Stimulated activated CD8-positive, alpha-beta memory T cell treated with anti-CD3 and anti-CD28 coated beads, Interleukin-4, amount 100 ng/mL, for 1 hour (primary cell): ENCODE data around the gene DROSHA.

Source experiments
- DNase-seq, 2 donors: peaks; one replicate each; pipeline ENCODE4 v3.0.0-alpha.2; 2020; ENCODE audit warnings: low read depth in 2 of 2, low spot score in 1 of 2

DROSHA gene

DNA sequence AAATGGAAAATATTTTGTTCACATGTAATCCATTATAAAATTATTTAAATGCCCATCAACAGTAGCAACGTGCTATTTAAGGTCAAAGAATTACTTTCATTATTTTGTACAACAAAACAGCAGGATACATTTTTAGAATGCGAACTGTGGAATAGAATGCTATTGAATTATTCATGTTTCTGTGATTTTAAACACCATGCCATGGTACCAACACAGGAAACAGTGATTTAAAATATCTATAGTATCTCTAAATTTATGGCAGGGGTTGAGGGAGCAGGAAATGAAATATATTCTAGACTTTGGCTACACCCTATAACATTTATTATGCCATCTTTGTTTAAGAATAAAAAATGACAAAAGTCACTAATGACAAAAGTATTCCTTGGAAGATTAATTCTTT, 62.4 kb downstream of the DROSHA start:
- DNase-seq: no peak

DNA sequence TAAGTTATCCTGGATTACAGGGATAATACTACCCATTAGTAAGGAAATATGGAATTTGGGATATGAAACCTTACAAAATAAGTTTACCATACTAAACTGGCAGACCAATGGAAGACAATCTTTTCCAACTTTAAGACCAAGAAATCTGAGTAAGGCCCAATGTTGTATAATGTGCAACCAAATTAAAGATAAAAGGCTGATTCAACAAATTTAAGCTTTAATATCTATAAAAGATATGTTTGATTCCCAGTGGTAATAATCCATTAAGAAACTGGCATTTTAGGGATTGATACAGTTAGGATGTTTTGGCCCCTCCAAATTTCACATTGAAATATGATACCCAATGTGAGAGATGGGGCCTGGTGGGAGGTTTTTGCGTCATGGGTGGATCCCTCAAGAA, 66.6 kb downstream of the DROSHA start:
- DNase-seq: no peak

DNA sequence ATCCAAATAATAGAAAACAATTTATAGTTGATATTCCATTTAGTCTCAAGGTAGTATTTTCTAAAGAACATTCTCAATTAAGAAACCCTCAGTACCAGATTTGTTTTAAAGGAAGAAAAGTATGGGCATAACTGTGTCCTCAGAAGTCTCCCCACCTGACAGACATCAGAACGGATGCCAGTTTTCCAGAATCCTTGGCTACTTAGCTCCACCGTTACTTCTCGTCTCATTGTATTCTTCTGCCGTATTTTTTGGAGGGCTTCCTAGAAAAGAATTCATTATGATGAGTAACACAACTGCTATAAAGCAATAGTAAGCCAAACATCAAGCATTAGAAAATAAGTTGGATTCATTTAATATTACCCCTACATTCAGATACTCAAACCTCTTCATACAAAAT, 67.8 kb downstream of the DROSHA start:
- no peak for DNase-seq

DNA sequence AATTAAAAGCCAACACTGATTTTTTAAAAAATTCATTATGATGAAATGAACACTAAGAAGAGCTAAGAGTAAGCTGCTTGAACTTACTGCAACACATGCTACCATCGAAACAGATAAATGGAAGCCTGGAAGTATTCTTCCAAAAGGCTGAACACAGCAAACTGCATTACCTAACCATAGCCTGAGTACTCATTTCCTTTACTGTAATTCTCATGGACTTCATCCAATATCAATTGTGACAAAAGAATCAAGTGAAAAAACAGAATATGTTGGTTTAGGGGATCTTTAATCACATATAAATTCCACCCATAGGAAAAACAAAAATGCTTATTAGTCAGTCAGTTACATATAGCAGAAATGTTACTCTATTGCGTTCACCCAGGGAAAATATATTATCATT, 68.5 kb downstream of the DROSHA start:
- no peak for DNase-seq

DNA sequence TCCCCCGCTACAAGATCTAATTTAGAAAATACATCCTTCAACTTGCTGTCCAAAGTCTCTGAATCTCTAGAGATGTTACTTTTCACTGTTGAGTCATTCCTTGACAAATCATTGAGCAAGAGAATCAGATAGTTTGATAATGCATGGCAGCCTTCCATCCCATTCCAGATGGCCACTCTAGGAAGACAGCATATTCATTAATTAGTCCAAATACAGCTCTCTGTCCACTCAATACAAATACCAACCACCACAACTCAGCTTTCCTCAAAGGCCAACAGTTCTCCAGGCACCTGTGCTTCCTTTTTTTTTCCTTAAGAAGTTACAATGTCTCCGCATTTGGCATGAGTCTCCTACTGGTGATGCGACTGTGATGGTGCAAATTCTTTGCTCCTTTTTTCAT, 72.3 kb downstream of the DROSHA start:
- no peak for DNase-seq

DNA sequence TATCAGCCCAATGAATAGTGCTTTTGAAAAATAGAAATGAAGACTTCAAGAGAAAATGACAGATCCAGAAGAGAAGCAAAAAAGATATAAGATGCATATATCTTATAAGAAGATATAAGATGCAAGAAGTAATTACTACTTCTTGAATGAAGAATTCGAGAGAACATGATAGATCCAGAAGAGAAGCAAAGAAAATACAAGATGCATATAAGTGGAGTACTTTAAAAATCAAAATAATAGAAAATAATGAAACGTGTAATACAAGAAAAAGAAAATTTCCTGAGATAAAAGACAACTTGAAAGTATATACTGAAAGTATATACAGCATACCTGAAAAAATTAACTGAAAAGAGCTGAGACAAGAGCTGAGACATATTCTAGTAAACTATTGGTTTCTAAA, 76.7 kb downstream of the DROSHA start:
- DNase-seq: no peak

DNA sequence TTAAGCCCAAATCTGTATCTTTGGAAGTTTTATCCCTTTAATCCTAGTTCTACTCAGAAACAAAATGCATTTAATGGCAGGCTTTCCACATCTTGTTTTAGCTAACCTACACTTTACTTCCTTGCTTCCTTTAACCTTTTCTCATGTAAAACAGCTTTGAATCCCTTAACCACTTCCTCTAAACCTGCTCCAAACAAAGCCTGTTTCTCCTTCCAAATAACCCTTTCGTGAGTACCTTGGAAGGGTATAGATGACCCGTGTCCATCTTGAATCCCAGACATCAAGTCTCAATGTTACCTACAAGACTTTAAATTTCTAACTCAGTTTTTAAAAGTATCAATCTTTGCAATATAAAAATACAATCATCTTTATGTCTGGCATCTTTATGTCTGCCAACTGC, 78.4 kb downstream of the DROSHA start:
- no peak for DNase-seq

DNA sequence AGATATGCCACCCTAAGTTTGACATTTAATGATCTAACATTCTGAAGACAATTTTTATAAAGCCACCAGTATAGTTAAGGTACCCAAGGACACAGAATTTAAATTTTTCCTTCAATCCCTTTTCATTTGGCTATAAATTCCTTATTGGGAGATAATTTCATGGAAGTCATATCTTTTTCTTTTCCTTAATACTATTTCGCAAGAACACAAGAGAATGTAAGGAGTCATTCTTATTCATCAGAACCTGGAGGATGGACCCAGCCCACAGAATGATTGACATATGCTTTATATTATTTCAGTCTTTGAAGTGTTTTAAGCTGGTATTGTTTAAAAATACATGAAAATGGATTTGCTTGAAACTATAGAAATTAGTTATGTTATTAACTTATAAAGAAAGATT, 79.6 kb downstream of the DROSHA start:
- DNase-seq: no peak

DNA sequence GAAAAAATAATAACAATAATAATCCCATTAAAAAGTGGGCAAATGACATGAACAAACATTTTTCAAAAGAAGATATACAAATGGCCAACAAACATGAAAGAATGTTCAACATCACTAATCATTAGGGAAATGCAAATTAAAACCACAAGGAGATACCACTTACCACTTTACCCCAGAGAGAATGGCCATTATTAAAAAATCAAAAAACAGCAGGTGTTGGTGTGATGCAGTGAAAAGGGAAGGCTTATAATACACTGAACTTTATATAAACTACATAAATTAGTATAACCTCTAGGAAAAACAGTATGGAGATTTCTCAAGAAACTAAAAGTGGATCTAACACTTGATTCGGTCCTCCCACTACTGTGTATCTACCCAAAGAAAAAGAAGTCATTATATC, 81.9 kb downstream of the DROSHA start:
- no peak for DNase-seq

DNA sequence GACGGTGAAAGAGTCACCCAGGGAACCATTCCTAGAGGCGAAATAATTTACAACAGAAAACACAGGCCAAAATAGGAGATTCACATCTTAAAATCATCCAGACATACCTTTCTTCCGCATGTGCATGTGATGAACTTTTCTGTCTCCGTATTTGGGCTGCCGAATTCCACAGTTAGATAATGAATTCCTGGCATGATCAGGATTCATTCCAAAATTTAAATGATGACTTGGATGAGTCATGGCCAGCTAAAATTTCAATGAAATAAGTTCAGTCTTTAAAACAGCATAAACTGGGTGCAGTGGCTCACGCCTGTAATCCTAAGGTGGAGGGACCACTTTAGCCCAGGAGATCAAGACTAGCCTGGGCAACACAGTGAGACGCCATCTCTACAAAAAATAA, 82.7 kb downstream of the DROSHA start:
- DNase-seq: no peak

DNA sequence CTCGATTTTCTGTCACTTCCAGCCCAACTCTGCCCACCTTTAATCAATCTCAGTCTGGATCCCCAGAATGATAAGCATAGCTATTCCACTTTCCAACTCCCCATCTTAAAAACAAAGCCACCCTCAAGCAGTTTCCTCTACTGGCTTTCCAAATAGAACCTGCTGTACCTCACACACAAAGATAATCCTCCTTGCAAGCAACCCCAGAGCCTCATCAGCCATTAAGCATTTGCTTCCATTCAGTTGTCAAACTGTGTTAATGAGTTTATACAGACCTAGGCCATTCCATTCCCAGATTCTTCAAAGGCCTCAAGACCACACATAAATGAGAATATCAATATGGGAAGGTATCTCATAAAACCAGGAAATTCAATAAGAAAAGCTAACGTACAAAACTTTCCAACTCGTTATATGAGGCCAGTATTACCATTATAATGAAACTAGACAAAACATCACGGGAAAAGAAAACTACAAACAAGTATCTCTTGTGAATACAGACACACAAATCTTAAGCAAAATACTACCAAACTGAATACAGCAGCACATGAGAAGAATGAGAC, 86.8 kb downstream of the DROSHA start:
- no peak for DNase-seq

DNA sequence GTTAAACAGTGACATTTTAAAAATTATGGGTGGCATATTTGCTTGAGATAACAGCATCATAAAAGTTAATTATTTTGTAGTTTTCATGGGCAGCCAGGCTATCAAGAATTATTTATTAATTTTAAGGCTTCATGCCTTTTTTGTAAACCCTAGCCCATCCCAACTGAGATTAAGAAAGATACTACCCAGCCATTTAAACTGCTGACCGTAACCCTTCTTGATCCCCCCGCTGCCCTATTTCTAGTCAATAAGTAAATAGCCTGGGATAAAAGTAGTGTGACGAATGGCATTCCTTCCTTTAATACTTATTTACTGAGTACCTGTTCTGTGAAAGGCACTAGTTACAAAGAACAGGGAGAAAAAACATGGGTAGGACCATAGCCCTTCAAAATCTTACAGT, 88.3 kb downstream of the DROSHA start:
- no peak for DNase-seq

DNA sequence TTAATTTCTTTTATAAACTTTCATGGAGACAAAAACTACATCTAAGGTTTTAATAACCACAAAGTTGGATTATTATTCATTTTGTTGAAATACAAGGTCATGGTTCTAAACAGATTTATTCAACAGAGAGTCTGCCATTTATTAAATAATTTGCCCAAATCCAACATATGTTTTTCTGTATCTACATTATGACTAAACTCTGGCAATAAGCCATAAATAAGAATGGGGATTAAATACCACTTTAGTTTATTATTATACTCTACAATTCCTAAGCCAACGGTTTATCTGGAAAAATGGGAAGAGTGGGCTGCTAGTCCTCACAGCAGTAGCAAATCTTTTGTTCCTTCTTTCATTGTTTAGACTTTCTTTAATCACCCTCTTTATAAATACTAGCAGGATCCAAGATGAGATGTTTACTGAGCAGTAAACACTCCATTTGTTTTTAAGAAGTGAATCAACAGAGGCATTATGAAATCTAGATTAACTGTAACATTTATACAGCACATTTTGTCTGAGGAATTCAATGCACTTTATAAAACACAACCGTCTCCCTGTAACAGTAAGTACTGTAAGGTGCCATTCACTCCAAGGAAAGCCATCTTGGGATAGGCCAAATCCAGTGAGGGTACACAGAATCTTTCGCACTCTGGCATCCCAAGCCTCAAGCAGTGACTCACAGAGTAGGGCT, 89.7 kb downstream of the DROSHA start:
- DNase-seq: no peak

DNA sequence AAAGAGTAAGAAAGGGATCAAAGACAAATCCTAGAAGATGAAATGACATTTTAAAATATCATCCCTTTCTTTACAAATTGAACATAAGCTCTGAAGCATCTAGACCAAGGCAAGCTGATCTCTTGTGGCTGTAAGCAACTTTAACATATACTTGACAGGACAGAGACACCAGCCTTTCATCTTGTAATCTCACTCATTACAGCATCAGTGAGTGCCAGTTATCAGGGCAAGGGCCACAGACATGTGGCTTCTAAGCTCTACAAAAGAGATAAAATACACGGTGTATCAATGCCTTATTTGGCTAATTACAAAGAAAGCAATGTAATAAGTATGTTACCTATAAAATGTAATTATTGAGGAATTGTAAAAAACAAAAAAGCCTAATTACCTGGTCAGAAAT, 95.0 kb downstream of the DROSHA start:
- no peak for DNase-seq

DNA sequence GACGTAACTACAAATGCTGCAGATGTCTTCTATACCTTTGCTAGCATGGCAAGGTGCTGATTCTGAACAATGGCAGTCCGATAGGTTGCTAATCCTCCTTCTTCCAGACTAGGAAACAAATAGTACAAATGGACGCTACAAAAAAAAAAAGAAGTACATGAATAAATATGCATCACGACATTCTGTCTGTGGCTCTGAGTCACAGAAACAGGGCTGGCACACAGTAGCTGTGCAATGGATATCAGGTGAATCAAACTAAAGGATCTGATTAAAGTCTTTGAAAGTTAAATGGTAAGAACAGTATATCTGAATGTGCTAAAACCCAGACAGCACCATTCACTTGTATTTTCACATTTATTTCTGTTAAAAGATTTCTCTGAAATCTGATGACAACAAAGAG, 96.2 kb downstream of the DROSHA start:
- DNase-seq: no peak

DNA sequence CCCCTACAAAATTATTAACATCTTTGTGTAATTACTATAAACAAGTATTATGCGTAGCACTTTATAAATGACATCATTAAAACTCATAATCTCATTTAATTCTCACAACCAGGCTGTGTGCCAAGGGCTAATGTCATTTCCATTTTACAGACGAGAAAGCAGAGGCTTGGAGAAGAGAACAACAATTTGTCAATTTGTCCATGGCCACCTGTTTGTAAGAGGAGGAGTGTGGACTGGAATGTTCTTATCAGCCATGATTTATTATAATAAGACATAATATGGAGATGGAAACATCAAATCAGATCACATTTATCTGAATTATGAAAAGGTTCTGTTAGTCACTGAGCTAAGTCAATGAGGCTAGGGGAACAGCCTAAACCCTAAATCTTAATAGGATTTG, 97.0 kb downstream of the DROSHA start:
- no peak for DNase-seq

DNA sequence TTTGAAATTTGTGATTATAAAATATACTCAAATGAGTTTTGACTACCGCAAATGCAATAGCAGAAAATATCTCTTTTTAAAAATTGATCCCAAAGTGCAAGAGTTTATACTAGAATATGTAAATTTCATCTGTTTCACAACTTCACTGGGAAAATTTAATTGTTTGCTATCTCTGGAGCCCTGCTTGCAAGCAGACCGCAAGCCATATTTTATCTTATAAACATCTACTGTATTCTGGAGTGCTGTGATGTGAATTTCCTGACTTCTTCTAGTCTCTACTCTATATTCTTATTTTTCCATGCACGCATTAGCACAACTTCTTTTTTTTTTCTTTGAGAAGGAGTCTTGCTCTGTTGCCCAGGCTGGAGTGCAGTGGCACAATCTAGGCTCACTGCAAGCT, 98.7 kb downstream of the DROSHA start:
- no peak for DNase-seq

DNA sequence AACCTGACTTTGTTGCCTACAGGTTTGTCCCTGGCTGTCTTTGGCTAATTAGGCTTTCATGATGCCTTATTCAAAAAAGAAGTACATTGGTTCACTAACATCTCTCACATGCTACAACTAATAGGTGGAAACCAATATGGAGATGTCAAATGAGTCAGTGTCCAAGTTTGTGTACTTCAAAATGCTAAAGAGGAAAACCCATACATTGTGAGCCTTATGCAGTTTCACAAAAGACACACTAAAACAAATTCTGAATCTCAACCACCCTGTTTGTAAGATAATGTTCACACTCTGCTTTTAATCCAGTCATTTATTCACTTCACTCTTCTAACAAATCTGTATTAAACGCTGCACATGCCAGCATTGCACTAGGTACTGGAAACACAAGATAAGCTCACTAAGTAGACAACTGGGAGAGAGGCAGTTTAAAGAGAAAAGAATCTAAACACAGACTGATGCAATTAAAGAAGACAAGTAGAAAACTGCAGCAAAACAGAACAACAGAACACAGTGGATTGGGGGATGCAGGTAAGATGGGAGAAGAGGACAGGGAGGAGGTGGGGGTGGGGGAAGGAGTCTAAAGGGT, 104.1 kb downstream of the DROSHA start:
- DNase-seq: no peak

DNA sequence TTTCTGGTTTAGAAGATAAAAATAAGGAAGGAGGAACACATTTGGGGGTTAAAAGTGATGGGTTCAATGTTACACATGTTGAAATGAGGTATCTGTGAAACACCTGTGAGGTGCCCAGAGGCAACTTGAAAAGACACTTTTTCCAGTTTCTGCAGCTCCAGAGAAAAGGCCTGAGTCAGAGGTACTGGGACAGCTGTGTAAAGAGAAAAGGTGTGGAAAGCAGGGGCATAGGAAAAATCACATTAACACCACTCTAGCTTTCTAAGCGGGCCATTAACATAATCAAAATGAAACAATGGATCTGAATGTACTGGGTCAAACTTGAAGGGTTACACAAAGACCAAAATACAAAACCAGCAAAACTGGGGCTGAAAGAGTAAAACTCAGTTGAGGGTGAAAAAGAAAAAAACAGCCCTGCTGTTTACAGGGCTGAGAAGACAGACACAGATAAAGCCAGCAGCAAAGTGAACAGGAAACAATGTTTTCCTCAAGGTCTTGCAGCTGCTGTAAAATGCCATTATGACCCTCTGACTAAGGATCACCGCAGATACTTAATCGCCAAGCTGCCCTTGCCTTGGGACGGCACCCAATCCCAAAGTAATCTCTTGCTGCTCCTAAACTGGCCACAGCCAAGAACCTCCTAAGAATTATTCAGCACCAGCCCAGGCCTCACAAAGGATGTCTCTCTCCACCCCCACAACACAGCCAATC, 104.7 kb downstream of the DROSHA start:
- no peak for DNase-seq

DNA sequence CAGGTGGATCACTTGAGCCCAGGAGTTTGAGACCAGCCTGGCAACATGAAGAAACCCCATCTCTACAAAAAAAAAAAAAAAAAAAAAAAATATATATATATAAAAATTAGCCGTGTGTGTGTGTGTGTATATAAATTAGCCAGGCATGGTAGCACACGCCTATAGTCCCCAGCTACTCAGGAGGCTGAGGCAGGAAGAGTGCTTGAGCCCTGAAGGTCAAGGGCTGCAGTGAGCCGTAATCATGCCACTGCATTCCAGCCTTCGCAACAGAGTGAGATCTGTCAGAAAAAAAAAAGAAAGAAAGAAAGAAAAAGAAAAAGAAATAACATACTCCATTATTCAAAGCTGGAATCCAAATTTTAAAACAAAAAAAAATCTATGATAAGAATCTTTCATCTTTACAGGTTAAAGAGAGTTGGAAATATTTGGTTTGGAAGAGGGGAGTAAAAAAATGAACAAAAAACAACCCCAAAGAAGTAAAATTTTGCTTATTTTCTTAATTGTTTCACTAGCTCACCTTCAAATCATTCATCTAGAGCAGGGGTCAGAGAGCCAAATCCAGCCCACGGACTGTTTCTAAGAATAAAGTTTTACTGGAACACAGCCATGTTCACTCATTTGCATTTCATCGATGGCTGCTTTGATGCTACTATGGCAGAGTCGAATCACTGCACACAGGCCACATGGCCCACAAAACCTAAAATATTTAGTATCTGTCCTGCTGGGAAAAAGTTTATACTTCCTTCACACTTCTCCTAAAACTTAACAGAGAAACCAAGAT, 109.9 kb downstream of the DROSHA start:
- DNase-seq: no peak

DNA sequence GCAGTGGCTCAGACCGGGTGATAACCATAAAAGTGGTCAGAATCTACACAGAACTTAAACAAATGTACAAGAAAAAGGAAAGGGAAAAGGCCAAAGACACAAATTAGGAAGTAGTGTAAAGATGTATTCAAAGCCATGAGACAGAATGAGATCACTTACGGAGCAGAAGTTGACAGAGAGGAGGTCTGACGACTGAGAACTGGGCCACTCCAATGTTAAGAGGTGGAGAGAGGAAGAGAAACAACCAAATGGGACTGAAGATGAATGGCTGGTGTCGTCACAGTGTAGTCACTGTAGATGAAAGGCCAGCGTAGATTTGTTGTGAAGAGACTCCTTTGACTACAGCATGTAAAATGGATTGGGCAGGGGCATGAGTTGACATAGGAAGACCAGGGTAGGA, 114.4 kb downstream of the DROSHA start:
- DNase-seq: no peak

DNA sequence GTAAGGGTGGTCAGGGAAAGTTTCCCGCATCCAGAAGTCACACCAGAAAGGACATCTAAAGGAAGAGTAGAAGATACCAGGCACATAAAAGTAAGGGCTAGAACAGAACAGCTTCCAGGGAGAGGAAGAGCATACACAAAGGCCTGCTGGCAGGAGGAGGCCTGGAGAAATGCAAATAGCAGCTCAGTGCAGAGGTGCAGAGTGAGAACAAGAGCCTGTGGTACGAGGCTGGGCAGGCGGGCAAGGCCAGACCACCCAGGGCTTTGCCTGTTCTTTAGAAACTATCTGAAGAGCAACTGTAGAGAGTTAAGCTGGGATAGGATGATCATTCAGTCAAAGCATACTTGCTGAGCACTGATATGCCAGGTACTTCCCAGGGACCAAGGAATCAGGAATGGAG, 115.3 kb downstream of the DROSHA start:
- DNase-seq: no peak
